Measurements from ENCODE around the gene SLC43A1.

SLC43A1 gene

GRCh38 chr11:57480409-57481137 lies 34.9 kb downstream of the SLC43A1 start:
- Mint-ChIP-seq H3K27ac (no peak overlapping the region), H3K27me3 (peaks cover 49% of the 10 kb centered on the region), H3K36me3 (no peaks in the 10 kb centered on the region), H3K4me3 (no peak overlapping the region), H3K4me1 (peaks cover 72% of the 10 kb centered on the region), H3K9me3 (no peaks in the 10 kb centered on the region)
- peak; percentile 36 for ATAC-seq

- no peaks in the 10 kb centered on the region for H3K36me3 Mint-ChIP-seq
- no peaks in the 10 kb centered on the region for H3K9me3 Mint-ChIP-seq
- H3K4me3 Mint-ChIP-seq: no peak overlapping the region
- peaks cover 72% of the 10 kb centered on the region for H3K4me1 Mint-ChIP-seq
- peaks cover 49% of the 10 kb centered on the region for H3K27me3 Mint-ChIP-seq
- H3K27ac Mint-ChIP-seq: no peak overlapping the region
- ATAC-seq: no peak
Observed at GRCh38 chr11:57479911-57480310, 35.6 kb downstream of the SLC43A1 start.

GRCh38 chr11:57479021-57479663 lies 36.4 kb downstream of the SLC43A1 start:
- H3K27ac Mint-ChIP-seq: no peak overlapping the region
- H3K36me3 Mint-ChIP-seq: no peaks in the 10 kb centered on the region
- no peaks in the 10 kb centered on the region for H3K9me3 Mint-ChIP-seq
- ATAC-seq: no peak
- no peak overlapping the region for H3K4me3 Mint-ChIP-seq
- peaks cover 49% of the 10 kb centered on the region for H3K27me3 Mint-ChIP-seq
- H3K4me1 Mint-ChIP-seq: peaks cover 64% of the 10 kb centered on the region

GRCh38 chr11:57477507-57478189 lies 37.9 kb downstream of the SLC43A1 start:
- no peak overlapping the region for H3K4me3 Mint-ChIP-seq
- peaks cover 55% of the 10 kb centered on the region for H3K4me1 Mint-ChIP-seq
- peaks cover 56% of the 10 kb centered on the region for H3K27me3 Mint-ChIP-seq
- H3K9me3 Mint-ChIP-seq: no peaks in the 10 kb centered on the region
- no peak overlapping the region for H3K27ac Mint-ChIP-seq
- no peaks in the 10 kb centered on the region for H3K36me3 Mint-ChIP-seq
- no peak for ATAC-seq

- Mint-ChIP-seq H3K27ac (peak overlapping the region; percentile 64), H3K4me1 (peaks cover 47% of the 10 kb centered on the region), H3K4me3 (peak overlapping the region; percentile 75), H3K36me3 (no peaks in the 10 kb centered on the region), H3K27me3 (peaks cover 49% of the 10 kb centered on the region), H3K9me3 (no peaks in the 10 kb centered on the region)
- peak; percentile 59 for ATAC-seq
Observed at GRCh38 chr11:57476757-57477506, 38.6 kb downstream of the SLC43A1 start.

- Mint-ChIP-seq H3K4me3 (peak overlapping the region; percentile 75), H3K27ac (peak overlapping the region; percentile 64), H3K27me3 (peaks cover 41% of the 10 kb centered on the region), H3K9me3 (no peaks in the 10 kb centered on the region), H3K4me1 (peaks cover 40% of the 10 kb centered on the region), H3K36me3 (no peaks in the 10 kb centered on the region)
- peak; percentile 66 for ATAC-seq
Observed at GRCh38 chr11:57476047-57476756, 39.3 kb downstream of the SLC43A1 start.

GRCh38 chr11:57475671-57476046 lies 39.8 kb downstream of the SLC43A1 start:
- H3K27ac Mint-ChIP-seq: peak overlapping the region; percentile 64
- no peaks in the 10 kb centered on the region for H3K36me3 Mint-ChIP-seq
- peaks cover 38% of the 10 kb centered on the region for H3K4me1 Mint-ChIP-seq
- ATAC-seq: peak; percentile 54
- peaks cover 39% of the 10 kb centered on the region for H3K27me3 Mint-ChIP-seq
- H3K4me3 Mint-ChIP-seq: peak overlapping the region; percentile 75
- no peaks in the 10 kb centered on the region for H3K9me3 Mint-ChIP-seq

- H3K27ac Mint-ChIP-seq: no peak overlapping the region
- H3K27me3 Mint-ChIP-seq: peaks cover 36% of the 10 kb centered on the region
- no peaks in the 10 kb centered on the region for H3K9me3 Mint-ChIP-seq
- peaks cover 34% of the 10 kb centered on the region for H3K4me1 Mint-ChIP-seq
- H3K36me3 Mint-ChIP-seq: no peaks in the 10 kb centered on the region
- H3K4me3 Mint-ChIP-seq: no peak overlapping the region
- no peak for ATAC-seq
Observed at GRCh38 chr11:57475191-57475590, 40.3 kb downstream of the SLC43A1 start.

GRCh38 chr11:57474803-57475115 lies 40.7 kb downstream of the SLC43A1 start:
- no peaks in the 10 kb centered on the region for H3K36me3 Mint-ChIP-seq
- no peaks in the 10 kb centered on the region for H3K9me3 Mint-ChIP-seq
- H3K27me3 Mint-ChIP-seq: peaks cover 32% of the 10 kb centered on the region
- H3K4me3 Mint-ChIP-seq: no peak overlapping the region
- no peak for ATAC-seq
- H3K27ac Mint-ChIP-seq: no peak overlapping the region
- H3K4me1 Mint-ChIP-seq: peaks cover 31% of the 10 kb centered on the region

GRCh38 chr11:57474017-57474802 lies 41.3 kb downstream of the SLC43A1 start:
- no peak overlapping the region for H3K27ac Mint-ChIP-seq
- no peak for ATAC-seq
- H3K4me3 Mint-ChIP-seq: no peak overlapping the region
- no peaks in the 10 kb centered on the region for H3K36me3 Mint-ChIP-seq
- peaks cover 25% of the 10 kb centered on the region for H3K4me1 Mint-ChIP-seq
- H3K27me3 Mint-ChIP-seq: peaks cover 30% of the 10 kb centered on the region
- H3K9me3 Mint-ChIP-seq: no peaks in the 10 kb centered on the region

GRCh38 chr11:57473285-57473841 lies 42.1 kb downstream of the SLC43A1 start:
- ATAC-seq: no peak
- Mint-ChIP-seq H3K9me3 (no peaks in the 10 kb centered on the region), H3K27me3 (peaks cover 27% of the 10 kb centered on the region), H3K27ac (no peak overlapping the region), H3K4me3 (no peak overlapping the region), H3K36me3 (no peaks in the 10 kb centered on the region), H3K4me1 (peaks cover 21% of the 10 kb centered on the region)

- Mint-ChIP-seq H3K36me3 (no peaks in the 10 kb centered on the region), H3K9me3 (no peaks in the 10 kb centered on the region), H3K4me1 (peaks cover 10% of the 10 kb centered on the region), H3K27ac (no peak overlapping the region), H3K4me3 (no peak overlapping the region), H3K27me3 (peaks cover 20% of the 10 kb centered on the region)
- ATAC-seq: no peak
Observed at GRCh38 chr11:57471496-57471895, 44.0 kb downstream of the SLC43A1 start.

- Mint-ChIP-seq H3K27ac (no peak overlapping the region), H3K9me3 (no peaks in the 10 kb centered on the region), H3K27me3 (peaks cover 20% of the 10 kb centered on the region), H3K4me1 (no peaks in the 10 kb centered on the region), H3K4me3 (no peak overlapping the region), H3K36me3 (no peaks in the 10 kb centered on the region)
- no peak for ATAC-seq
Observed at GRCh38 chr11:57469268-57469667, 46.2 kb downstream of the SLC43A1 start.

GRCh38 chr11:57468276-57468675 lies 47.2 kb downstream of the SLC43A1 start:
- H3K4me3 Mint-ChIP-seq: no peak overlapping the region
- H3K36me3 Mint-ChIP-seq: no peaks in the 10 kb centered on the region
- H3K27ac Mint-ChIP-seq: no peak overlapping the region
- no peaks in the 10 kb centered on the region for H3K9me3 Mint-ChIP-seq
- peaks cover 13% of the 10 kb centered on the region for H3K27me3 Mint-ChIP-seq
- H3K4me1 Mint-ChIP-seq: no peaks in the 10 kb centered on the region
- no peak for ATAC-seq
